Astrocyte of the spinal cord (primary cell): Measurements from ENCODE around the gene CBFA2T3.

Experiments used
- DNase-seq: peaks from one replicate; pipeline ENCODE4 v3.0.0; 2011; ENCODE audit warnings: low read depth, low spot score
- H3K4me3 ChIP-seq: 2 replicates; pipeline ENCODE4 v1.5.1; 2011; ENCODE audit warnings: low read depth, mild to moderate bottlenecking, low read length, moderate library complexity
- in situ Hi-C: cut with HindIII; loops from 2 replicates; pipeline ENCODE4 v1.10.0; 2017; ENCODE audit warnings: low sequenced_read_pairs
- TF ChIP-seq, protein P1 (sequence below): IDR thresholded peaks from 2 replicates; pipeline ENCODE4 v1.5.1; 2012; ENCODE audit warnings: low read depth, mild to moderate bottlenecking, low read length, inconsistent platforms

CBFA2T3 gene

DNA sequence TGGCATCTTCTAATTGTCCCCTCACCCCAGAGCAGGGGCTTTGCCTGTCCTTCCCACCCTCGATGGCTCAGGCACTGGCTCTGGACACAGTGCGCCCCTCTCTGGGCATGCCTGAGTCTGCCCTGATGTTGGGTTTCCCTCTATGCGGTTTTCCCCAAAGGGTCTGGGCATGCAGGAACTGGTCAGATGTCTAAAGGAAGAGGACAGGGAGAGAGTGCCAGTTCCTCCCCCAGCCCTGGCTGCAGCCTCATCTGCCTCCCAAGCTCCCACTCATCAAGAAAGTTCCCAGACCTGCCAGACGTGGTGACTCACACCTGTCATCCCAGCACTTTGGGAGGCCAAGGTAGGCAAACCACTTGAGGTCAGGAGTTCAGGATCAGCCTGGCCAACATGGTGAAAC lies 69.2 kb downstream of the CBFA2T3 start:
- in situ Hi-C loops, result no loop called here
- H3K4me3 ChIP-seq, result no peak overlapping the region
- TF ChIP-seq, protein P1, sequence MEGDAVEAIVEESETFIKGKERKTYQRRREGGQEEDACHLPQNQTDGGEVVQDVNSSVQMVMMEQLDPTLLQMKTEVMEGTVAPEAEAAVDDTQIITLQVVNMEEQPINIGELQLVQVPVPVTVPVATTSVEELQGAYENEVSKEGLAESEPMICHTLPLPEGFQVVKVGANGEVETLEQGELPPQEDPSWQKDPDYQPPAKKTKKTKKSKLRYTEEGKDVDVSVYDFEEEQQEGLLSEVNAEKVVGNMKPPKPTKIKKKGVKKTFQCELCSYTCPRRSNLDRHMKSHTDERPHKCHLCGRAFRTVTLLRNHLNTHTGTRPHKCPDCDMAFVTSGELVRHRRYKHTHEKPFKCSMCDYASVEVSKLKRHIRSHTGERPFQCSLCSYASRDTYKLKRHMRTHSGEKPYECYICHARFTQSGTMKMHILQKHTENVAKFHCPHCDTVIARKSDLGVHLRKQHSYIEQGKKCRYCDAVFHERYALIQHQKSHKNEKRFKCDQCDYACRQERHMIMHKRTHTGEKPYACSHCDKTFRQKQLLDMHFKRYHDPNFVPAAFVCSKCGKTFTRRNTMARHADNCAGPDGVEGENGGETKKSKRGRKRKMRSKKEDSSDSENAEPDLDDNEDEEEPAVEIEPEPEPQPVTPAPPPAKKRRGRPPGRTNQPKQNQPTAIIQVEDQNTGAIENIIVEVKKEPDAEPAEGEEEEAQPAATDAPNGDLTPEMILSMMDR, result no peak
- no peak for DNase-seq

DNA sequence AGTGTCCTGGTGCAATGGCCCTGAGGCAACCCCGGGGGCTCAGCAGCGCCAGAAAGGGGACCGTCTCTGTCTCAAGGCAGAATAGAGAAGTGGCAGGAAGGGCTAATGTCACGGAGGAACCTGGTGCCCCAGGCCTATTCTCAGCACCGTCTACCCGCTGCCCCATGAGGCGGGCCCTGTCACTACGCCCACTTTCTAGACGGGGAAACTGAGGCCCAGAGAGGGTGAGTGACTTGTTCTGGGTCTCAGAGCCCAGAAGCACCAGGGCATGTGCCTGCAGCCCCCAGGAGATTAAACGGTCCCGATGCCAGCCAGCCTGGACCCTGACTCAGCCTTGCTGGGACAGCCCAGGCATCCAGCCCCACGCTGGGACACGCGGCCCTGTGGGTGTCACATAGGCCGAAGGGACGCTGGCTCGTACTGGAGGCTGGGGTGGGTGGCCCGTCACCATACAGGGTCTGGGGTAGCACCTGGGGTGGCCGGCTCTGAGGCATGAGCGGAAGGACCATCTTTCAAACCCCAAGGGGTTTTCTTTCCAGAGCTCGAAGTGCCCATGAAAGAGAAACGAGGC lies 70.4 kb downstream of the CBFA2T3 start:
- no peak overlapping the region for H3K4me3 ChIP-seq
- in situ Hi-C loops, result no loop called here
- TF ChIP-seq, protein P1, result no peak
- no peak for DNase-seq

DNA sequence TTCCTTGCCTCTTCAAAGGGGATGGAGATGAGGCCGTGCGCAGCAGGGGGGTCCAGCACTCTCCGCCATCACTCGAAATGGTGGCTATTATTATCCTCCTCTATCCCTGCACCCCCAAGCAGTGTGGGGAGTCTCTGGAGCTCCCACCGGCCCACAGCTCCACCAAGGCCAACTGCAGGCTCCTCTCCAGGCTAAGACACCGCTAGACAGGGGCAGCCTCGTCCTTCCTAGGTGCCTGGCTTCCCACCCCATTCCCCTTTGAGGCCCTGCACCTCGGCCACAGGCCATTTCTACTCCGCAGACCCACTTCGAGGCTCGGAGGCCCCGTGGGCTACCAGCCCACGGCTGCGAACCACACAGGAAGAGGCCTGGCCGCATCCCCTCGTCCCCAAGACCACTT lies 71.0 kb downstream of the CBFA2T3 start:
- H3K4me3 ChIP-seq, result no peak overlapping the region
- in situ Hi-C loops, result no loop called here
- TF ChIP-seq, protein P1, result no peak
- DNase-seq, result no peak

DNA sequence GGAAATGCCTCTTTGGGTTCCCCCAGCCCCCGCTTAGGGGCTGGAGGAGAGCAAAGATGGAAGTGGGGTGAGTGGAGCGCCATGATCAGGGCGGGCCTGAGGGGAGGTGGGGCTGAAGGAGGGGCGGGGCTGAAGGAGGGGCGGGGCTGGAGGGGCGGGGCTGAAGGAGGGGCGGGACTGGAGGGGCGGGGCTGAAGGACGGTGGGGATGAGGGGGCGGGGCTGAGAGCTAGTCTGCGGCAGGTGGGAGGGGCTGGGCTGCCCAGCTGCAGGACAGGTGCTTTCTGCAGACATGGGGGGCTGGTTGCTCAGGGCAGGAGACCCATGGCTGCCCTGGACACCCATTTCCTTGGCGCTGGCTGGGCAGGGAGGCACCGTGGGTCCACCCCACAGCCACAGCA lies 71.4 kb downstream of the CBFA2T3 start:
- in situ Hi-C loops, result no loop called here
- no peak for DNase-seq
- TF ChIP-seq, protein P1, result no peak
- H3K4me3 ChIP-seq, result no peak overlapping the region

DNA sequence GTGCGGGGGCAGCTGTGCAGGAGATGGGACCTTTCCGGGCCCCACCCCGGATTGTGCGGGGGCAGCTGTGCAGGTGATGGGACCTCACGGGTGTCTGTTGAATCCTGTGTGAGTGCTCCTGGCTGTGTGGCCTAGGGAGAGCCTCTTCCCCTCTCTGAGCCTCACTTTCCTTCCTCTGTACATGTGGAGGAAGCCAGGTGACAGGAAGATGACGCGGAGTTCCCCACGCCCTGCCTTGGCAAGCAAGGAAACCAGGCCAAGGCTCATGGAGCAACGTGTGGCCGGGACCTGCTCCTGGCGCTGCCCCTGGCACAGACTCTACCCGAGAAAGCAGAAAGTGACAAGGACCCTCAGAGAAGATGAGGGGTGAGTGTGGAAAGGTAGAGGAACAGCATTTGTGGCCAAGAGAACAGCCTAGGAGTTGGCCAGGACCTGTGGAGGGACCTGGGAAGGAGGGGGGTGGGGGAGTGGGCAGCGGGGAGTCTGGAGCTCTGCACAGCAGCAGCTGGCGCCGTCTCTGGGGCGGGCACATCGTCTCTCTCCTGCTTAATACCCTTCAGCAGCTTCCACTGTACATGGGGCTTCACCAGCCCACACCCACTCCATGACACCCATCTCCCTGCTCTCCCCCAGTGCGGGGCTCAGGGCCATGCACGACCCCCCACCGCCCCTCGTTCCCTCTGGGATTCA lies 72.2 kb downstream of the CBFA2T3 start:
- no peak overlapping the region for H3K4me3 ChIP-seq
- TF ChIP-seq, protein P1, result no peak
- no peak for DNase-seq
- in situ Hi-C loops, result no loop called here

DNA sequence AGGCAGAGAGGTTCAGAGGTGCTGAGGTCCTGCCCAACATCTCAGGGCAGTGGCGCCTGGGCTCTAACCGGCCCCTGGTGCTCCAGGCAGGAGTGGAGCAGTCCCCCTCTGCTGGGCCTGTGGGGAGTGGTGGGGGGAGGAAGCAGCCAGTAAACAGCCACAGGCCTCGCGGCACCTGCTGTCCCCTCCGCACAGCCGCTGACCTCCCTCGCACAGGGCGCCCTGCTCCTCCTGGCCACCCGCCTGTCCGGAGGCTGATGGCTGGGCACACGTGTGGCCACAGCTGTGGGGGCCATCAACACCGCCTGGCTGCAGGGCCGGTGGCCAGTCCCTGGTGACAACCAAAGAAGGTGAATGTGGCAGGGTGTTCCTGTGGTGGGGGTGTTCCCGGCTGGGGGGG lies 73.7 kb downstream of the CBFA2T3 start:
- in situ Hi-C loops, result no loop called here

More for the DNA sequence above, 73.7 kb downstream of the CBFA2T3 start:
- DNase-seq, result no peak
- no peak overlapping the region for H3K4me3 ChIP-seq
- TF ChIP-seq, protein P1, result no peak
